Ovary (tissue), 3 donors: ENCODE data around the gene LRRC4C.

Experiments
- EP300 ChIP-seq: sonication (generic); formaldehyde crosslinking; IDR thresholded peaks from one replicate; pipeline ENCODE4 v1.6.1; 2017; ENCODE audit warnings: antibody characterized with exemption
- POLR2A ChIP-seq: fragments of 450-650 bp; IDR thresholded peaks from one replicate; pipeline ENCODE4 v1.6.1; 2017; ENCODE audit warnings: antibody characterized with exemption, mild to moderate bottlenecking, moderate library complexity
- TF ChIP-seq, protein P1 (sequence below), 3 donors: fragments of 450-650 bp in 2 of 3; fragments of 200-600 bp in 1 of 3; IDR thresholded peaks; one replicate each; pipeline versions ENCODE4 v1.5.1 to v1.8.0; 2016 to 2022; ENCODE audit warnings: antibody characterized with exemption in 3 of 3, mild to moderate bottlenecking in 1 of 3
- donor health status: DM: no; HTN: no; CAD: no.

DNA sequence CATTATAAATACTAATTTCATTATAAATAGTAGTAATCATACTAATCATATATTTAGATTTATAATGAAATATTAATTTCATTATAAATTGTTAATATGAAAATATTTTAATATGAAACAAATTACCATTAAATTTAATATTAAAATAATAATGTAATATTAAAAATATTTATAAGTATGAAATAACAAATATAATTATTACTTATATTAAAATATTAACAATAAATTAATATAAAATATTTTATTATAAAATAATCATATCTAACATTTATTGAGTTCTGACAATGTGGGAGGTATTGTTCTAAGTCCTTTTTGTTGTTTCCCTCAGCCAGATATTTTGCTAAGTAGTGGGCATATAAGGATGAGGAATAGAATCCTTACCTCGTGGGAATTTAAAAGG is 1341.4 kb downstream of the LRRC4C start:
- TF ChIP-seq, protein P1, sequence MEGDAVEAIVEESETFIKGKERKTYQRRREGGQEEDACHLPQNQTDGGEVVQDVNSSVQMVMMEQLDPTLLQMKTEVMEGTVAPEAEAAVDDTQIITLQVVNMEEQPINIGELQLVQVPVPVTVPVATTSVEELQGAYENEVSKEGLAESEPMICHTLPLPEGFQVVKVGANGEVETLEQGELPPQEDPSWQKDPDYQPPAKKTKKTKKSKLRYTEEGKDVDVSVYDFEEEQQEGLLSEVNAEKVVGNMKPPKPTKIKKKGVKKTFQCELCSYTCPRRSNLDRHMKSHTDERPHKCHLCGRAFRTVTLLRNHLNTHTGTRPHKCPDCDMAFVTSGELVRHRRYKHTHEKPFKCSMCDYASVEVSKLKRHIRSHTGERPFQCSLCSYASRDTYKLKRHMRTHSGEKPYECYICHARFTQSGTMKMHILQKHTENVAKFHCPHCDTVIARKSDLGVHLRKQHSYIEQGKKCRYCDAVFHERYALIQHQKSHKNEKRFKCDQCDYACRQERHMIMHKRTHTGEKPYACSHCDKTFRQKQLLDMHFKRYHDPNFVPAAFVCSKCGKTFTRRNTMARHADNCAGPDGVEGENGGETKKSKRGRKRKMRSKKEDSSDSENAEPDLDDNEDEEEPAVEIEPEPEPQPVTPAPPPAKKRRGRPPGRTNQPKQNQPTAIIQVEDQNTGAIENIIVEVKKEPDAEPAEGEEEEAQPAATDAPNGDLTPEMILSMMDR (IDR thresholded peaks at IDR 0.05), result no peak
- TF ChIP-seq POLR2A (no peak), EP300 (no peak)
